Activated T-cell treated with anti-CD3 and anti-CD28 coated beads for 4 hours (primary cell): ENCODE results near the gene NLRP7.
"Not testable (repeated sequence)": the region's sequence is repeated elsewhere in the genome, so short reads cannot be mapped to it uniquely, and the experiment has no call there.

Experiments used
- DNase-seq: peaks from one replicate; pipeline ENCODE4 v3.0.0-alpha.2; 2020

NLRP7 gene

GRCh38 chr19:54918499-54918898, 28.8 kb downstream of the NLRP7 start:
- no peak for DNase-seq

DNA sequence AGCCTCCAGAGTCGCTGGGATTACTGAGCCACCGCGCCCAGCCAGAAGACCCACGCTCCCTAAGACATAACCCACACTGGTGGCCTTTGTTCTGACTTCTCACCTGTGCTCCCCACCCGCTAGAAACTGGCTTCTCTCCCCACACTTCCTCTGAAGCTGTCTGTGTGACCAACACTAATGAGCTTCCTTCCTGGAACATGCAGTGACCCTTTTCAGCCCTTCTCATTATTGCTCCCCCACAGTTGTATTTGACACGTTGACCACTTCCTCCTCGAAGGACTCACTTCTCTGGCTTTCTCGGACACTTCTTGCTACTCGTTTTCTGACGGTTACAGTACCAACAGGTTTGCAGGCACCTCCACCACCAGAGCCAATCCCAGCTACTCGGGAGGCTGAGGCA, 30.5 kb downstream of the NLRP7 start:
- DNase-seq, result no peak

- DNase-seq, result not testable (repeated sequence)
These were observed 39.4 kb downstream of the NLRP7 start for GRCh38 chr19:54907899-54908298.

DNA sequence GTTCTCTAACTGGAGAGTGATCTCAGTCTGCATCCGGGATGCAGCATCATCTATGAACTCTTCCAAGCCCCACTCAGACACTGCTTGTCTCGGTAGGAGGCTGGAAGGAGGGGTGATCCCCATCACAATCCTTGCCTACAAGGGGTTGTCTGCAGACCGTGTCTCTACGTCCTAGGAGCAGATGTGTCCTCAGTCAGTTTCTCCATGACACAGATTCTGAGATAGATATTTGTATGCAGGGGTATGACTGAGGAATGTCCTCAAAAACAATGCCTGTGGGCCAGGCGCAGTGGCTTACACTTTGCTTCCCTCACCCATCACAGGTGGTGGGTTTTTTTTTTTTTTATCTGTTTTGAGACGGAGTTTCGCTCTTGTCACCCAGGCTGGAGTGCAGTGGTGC, 40.5 kb downstream of the NLRP7 start:
- no peak for DNase-seq

DNA sequence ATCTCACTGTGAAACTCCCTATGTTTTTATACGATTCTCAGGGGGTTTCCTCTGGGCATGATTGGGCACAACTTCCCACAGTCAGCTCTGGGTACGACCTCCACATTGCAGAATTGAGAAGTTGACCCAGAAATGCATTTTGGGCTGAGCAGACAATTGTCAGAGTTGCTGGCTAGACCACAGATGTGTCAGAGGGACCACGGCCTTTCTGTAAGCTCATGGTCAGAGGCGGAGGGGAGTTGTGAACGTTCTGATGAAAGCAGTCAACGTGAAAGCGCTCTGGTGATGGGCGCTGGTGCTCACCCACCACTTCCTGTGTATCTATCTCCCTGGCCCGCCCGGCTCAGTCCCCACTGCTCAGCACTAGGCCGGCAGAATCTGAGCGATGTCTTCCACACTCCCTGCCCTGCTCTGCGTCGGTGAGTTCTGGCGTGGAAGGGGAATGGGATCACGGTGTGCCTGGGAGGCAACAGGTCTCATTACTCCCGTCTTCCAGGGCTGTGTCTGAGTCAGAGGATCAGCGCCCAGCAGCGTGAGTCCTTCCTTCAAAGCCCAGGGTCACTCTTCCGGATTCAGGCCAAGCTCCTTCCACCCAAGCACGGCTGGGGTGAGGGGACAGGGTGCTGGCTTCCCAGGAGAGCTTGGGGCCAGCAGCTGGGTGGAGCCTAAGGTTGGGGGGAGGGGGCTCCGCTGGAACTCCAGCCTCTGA, 41.4 kb downstream of the NLRP7 start, which contains the start of gene NCR1:
TSS of gene NCR1 (plus strand) at position 346 of the 709 bp plus-strand sequence. CDS start at position 386, 40 bp downstream.
- no peak for DNase-seq

DNA sequence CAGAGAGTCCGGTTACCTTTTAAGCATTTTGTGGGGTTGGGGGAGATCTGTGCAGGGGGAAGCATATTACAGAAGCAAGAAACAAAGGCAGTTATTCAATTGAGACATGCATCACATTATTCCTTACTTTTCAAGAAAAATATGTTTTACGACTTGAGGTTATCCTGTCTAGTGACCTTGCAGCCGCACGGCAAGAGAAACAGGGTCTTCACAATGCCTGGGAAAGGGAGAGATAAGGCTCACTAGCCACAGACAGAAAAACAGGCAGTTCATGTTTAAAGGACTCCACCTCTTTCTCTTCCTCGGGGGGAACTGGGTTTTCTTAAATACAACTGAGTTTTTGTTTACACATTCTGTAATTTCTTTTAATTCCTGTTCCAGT, 41.9 kb downstream of the NLRP7 start:
- no peak for DNase-seq

- not testable (repeated sequence) for DNase-seq
These were observed 43.1 kb downstream of the NLRP7 start for GRCh38 chr19:54904261-54904660.

GRCh38 chr19:54903303-54903702, 44.0 kb downstream of the NLRP7 start:
- no peak for DNase-seq

GRCh38 chr19:54902061-54902460, 45.3 kb downstream of the NLRP7 start:
- no peak for DNase-seq

DNA sequence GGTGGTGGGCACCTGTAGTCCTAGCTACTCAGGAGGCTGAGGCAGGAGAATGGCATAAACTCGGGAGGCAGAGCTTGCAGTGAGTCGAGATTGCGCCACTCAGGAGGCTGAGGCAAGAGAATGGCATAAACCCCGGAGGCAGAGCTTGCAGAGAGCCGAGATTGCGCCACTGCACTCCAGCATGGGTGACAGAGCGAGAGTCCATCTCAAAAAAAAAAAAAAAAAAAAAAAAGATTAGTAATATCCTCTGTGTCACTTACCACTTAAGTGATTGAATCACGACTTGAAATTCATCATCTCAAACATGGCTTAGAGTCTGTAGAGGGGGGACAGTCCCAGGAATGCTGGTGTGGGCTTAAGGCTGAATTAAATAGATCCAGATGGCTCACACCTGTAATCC, 46.2 kb downstream of the NLRP7 start:
- not testable (repeated sequence) for DNase-seq

- DNase-seq, result not testable (repeated sequence)
These were observed 47.7 kb downstream of the NLRP7 start for GRCh38 chr19:54899646-54900045.

DNA sequence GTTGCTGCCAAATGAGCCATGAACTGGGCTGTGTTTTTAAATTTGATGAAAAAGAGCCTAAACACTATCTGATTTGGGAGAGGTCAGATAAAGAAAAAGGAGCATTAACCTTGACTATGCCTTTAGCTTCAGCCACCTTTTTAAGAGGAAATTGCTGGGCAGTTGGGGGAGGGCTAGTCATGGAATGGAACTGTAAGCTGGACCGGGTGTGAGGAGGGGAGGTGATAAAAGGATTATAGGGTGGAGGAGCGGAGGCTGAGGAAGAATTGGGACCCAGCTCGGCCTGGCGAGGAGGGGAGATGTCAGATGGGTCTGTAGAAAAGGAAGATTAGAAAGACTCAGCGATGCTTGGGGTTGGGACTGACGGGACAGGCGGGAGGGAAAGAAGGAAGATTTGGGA, 48.6 kb downstream of the NLRP7 start:
- not testable (repeated sequence) for DNase-seq

GRCh38 chr19:54896036-54896435, 51.3 kb downstream of the NLRP7 start:
- DNase-seq, result no peak

DNA sequence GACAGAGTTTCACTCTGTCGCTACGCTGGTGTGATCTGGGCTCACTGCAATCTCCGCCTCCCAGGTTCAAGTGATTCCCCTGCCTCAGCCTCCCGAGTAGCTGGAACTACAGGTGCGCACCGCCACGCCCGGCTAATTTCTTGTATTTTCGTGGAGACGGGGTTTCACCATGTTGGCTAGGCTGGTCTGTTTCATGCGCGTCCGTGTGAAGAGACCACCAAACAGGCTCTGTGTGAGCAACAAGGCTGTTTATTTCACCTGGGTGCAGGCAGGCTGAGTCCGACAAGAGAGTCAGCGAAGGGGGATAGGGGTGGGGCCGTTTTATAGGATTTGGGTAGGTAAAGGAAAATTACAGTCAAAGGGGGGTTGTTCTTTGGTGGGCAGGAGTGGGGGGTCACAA, 53.2 kb downstream of the NLRP7 start:
- not testable (repeated sequence) for DNase-seq

- no peak for DNase-seq
These were observed 53.9 kb downstream of the NLRP7 start for GRCh38 chr19:54893406-54893805.

DNA sequence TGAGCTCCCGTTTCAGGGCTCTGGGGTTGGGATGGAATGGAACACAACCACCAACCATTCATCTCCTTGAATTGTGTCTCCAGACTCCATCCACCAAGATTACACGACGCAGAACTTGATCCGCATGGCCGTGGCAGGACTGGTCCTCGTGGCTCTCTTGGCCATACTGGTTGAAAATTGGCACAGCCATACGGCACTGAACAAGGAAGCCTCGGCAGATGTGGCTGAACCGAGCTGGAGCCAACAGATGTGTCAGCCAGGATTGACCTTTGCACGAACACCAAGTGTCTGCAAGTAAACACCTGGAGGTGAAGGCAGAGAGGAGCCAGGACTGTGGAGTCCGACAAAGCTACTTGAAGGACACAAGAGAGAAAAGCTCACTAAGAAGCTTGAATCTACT, 57.8 kb downstream of the NLRP7 start:
- no peak for DNase-seq

DNA sequence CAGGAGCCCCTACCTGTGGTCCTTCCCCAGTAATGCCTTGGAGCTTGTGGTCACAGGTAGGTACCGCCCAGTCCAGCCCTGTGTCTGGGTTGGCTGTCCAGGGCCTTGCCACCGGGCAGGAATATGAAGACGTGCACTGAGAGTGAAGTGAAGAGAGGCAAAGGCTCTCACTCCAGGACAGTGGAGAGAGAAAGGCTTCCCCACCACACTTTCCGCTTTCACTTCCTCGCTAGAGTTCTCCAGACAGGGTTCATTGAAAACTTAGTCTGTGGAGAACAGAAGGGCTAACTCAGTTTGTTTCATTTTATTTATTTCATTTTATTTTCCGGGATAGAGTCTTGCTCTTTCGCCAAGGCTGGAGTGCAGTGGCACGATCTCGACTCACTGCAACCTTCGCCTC, 59.1 kb downstream of the NLRP7 start:
- no peak for DNase-seq

GRCh38 chr19:54883228-54883627, 64.1 kb downstream of the NLRP7 start:
- no peak for DNase-seq

GRCh38 chr19:54882758-54883157, 64.6 kb downstream of the NLRP7 start:
- DNase-seq, result no peak

- DNase-seq, result no peak
These were observed 65.4 kb downstream of the NLRP7 start for GRCh38 chr19:54881884-54882283.

DNA sequence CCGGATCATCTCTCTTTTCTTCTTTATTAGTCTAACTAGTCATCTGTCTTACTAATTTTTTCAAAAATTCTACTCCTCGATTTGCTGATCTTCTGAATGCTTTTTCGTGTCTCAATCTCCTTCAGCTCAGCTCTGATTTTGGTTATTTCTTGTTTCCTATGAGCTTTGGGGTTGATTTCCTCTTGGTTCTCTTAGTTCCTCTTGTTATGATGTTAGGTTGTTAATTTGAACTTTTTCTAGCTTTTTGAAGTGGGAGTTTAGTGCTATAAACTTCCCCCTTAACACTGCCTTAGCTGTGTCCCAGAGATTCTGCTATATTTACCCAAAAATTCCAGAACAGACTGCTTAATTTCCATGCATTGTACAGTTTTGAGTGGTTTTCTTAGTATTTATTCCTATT, 69.9 kb downstream of the NLRP7 start:
- DNase-seq, result no peak

DNA sequence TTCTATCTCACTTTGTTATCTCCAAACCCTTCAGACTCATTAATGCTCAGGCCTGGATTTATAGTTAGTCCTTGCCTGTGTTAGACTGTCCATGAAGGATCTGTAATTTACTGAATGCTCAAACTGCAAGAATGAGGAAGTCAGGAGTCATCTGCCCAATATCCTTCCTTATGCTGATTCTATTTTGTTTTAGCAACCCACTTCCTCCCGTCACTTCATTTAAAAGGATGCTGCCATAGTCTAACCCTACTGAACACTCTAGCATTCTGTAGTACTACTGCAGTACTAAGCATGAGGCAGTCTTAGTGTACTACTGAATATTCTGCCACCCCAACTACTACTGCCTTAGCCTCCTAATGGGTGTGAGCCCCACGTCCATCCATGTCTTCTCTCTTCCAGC, 71.8 kb downstream of the NLRP7 start:
- DNase-seq, result no peak

DNA sequence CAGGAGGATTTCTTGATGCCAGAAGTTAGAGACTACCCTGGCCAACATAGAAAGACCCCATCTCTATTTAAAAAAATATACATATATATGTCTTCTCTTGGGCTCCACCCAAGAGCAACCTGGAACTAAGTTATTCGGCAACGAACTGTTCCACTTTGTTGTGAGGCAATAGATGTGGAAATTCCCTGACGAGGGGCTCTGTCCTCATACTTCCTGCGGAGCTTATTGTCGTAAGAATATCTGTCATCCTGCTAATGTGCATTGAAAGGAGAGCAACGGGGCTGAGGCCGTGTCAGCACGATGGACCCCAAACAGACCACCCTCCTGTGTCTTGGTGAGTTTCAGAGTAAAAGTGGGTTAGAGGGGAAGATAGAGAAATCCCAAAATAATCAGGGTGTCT, 73.3 kb downstream of the NLRP7 start, which contains the start of gene FCAR:
TSS of gene FCAR (plus strand) at position 246 of the 400 bp plus-strand sequence. CDS start at position 301, 55 bp downstream.
- DNase-seq, result no peak
